Neuronal stem cell (in vitro differentiated cells): Measurements from ENCODE around the gene GPC5.

ENCODE experiments used
- DNase-seq: peaks from one replicate; pipeline ENCODE4 v3.0.0-alpha.2; 2013; ENCODE audit warnings: low spot score
- H2AFZ ChIP-seq: one replicate; pipeline ENCODE4 v1.6.1; 2013; ENCODE audit warnings: mild to moderate bottlenecking, low read length, inconsistent platforms
- H2AK5ac ChIP-seq: 2 replicates; pipeline ENCODE4 v1.6.1; 2013; ENCODE audit warnings: low read depth, mild to moderate bottlenecking, inconsistent platforms, low read length, moderate library complexity, mixed read lengths
- H2BK120ac ChIP-seq: 2 replicates; pipeline ENCODE4 v1.6.1; 2013; ENCODE audit warnings: low read depth, mild to moderate bottlenecking, inconsistent platforms, low read length, moderate library complexity, mixed read lengths
- H2BK12ac ChIP-seq: one replicate; pipeline ENCODE4 v1.6.1; 2013; ENCODE audit warnings: low read length, inconsistent platforms
- H2BK15ac ChIP-seq: 2 replicates; pipeline ENCODE4 v1.6.1; 2013; ENCODE audit warnings: mild to moderate bottlenecking, low read length, inconsistent platforms, mixed read lengths
- H2BK5ac ChIP-seq: one replicate; pipeline ENCODE4 v1.6.1; 2013; ENCODE audit warnings: inconsistent platforms, mild to moderate bottlenecking, low read length, moderate library complexity
- H3K14ac ChIP-seq: one replicate; pipeline ENCODE4 v1.6.1; 2013; ENCODE audit warnings: low read length, inconsistent platforms
- H3K18ac ChIP-seq: 2 replicates; pipeline ENCODE4 v1.6.1; 2013; ENCODE audit warnings: low read length, inconsistent platforms
- H3K23ac ChIP-seq: 2 replicates; pipeline ENCODE4 v1.6.1; 2013; ENCODE audit warnings: low read depth, mild to moderate bottlenecking, mixed read lengths, low read length, inconsistent platforms; ENCODE audit not compliant: poor library complexity
- H3K27ac ChIP-seq: replicated peaks from 3 replicates; pipeline ENCODE4 v1.5.1; 2013; ENCODE audit warnings: low read length, inconsistent platforms
- H3K27me3 ChIP-seq, 3 experiments: 2 replicates each; pipeline ENCODE4 v1.6.1; 2013; ENCODE audit warnings: low read length in 3 of 3, mild to moderate bottlenecking in 2 of 3, inconsistent platforms in 1 of 3, low read depth in 1 of 3, mixed read lengths in 1 of 3, moderate library complexity in 1 of 3; ENCODE audit not compliant: control insufficient read depth in 3 of 3, insufficient read depth in 3 of 3
- H3K36me3 ChIP-seq, 2 donors: replicated peaks in 1 of 2; 2 replicates each; pipeline ENCODE4 v1.6.1; 2013; ENCODE audit warnings: low read length in 2 of 2; ENCODE audit not compliant: control insufficient read depth in 2 of 2, insufficient read depth in 2 of 2
- H3K4ac ChIP-seq: 2 replicates; pipeline ENCODE4 v1.6.1; 2013; ENCODE audit warnings: inconsistent platforms, mild to moderate bottlenecking, low read length, moderate library complexity
- H3K4me1 ChIP-seq, 2 donors: 1 replicate in 1 of 2; 2 replicates in 1 of 2; pipeline ENCODE4 v1.6.1; 2013; ENCODE audit warnings: low read length in 2 of 2, low read depth in 1 of 2; ENCODE audit not compliant: control insufficient read depth in 2 of 2, insufficient read depth in 1 of 2
- H3K4me2 ChIP-seq: one replicate; pipeline ENCODE4 v1.6.1; 2013; ENCODE audit warnings: mild to moderate bottlenecking, low read length, inconsistent platforms; ENCODE audit not compliant: insufficient read depth, poor library complexity, severe bottlenecking
- H3K4me3 ChIP-seq, 2 donors: 2 replicates each; pipeline ENCODE4 v1.5.1; 2013; ENCODE audit warnings: low read length in 2 of 2, mild to moderate bottlenecking in 2 of 2, inconsistent platforms in 1 of 2, moderate library complexity in 1 of 2
- H3K79me1 ChIP-seq: one replicate; pipeline ENCODE4 v1.6.1; 2013; ENCODE audit warnings: low read depth, mild to moderate bottlenecking, inconsistent platforms, low read length, moderate library complexity
- H3K9ac ChIP-seq: one replicate; pipeline ENCODE4 v1.6.1; 2013; ENCODE audit warnings: mild to moderate bottlenecking, low read depth, low read length, inconsistent platforms; ENCODE audit not compliant: poor library complexity
- H3K9me3 ChIP-seq, 2 donors: replicated peaks in 1 of 2; 2 replicates each; pipeline versions ENCODE3 to v1.6.1; 2013; ENCODE audit warnings: low read length in 2 of 2, mild to moderate bottlenecking in 2 of 2, inconsistent platforms in 1 of 2, low read depth in 1 of 2, mixed read lengths in 1 of 2, moderate library complexity in 1 of 2; ENCODE audit not compliant: control insufficient read depth in 2 of 2, insufficient read depth in 1 of 2
- H4K8ac ChIP-seq: one replicate; pipeline ENCODE4 v1.6.1; 2013; ENCODE audit warnings: low read depth, mild to moderate bottlenecking, inconsistent platforms, low read length, moderate library complexity
- H4K91ac ChIP-seq: one replicate; pipeline ENCODE4 v1.6.1; 2013; ENCODE audit warnings: low read length, low read depth, mild to moderate bottlenecking, inconsistent platforms; ENCODE audit not compliant: poor library complexity
- WGBS, 2 donors: extraction: QIAGEN DNeasy Blood & Tissue Kit; methylation state at CpG; one replicate each; pipeline ENCODE4 v1.1.7; 2013; ENCODE audit warnings: missing lambda C conversion rate in 2 of 2, mixed read lengths in 1 of 2; ENCODE audit not compliant: insufficient read length in 2 of 2, insufficient replicate concordance in 1 of 2; ENCODE audit errors: extremely low coverage in 2 of 2; 5-methylcytosine and 5-hydroxymethylcytosine counted together

GPC5 gene

GRCh38 chr13:91470084-91470621 is 71.7 kb downstream of the GPC5 start:
- Histone ChIP-seq H2BK5ac (no peak overlapping the region), H3K23ac (no peak overlapping the region), H3K9ac (no peak overlapping the region), H3K4me1 (no peaks in the 10 kb centered on the region), H2AK5ac (no peak overlapping the region), H3K27me3 (no peaks in the 10 kb centered on the region), H3K79me1 (no peaks in the 10 kb centered on the region), H3K18ac (no peak overlapping the region), H2BK12ac (no peak overlapping the region), H4K91ac (no peak overlapping the region), H3K4me3 (no peak overlapping the region), H3K14ac (no peak overlapping the region), H2BK15ac (no peak overlapping the region), H2AFZ (no peak overlapping the region), H2BK120ac (no peak overlapping the region), H3K9me3 (no peaks in the 10 kb centered on the region), H3K36me3 (no peaks in the 10 kb centered on the region), H4K8ac (no peak overlapping the region), H3K27ac (no peak overlapping the region), H3K4ac (no peak overlapping the region), H3K4me2 (no peak overlapping the region)
- 100% methylated on average over 1 of the region's 4 CpGs; no CpG with 5 or more reads in 1 of the 2 donors for WGBS, 2 donors
- DNase-seq = no peak

GRCh38 chr13:91470681-91471080 is 72.3 kb downstream of the GPC5 start:
- no peak overlapping the region for H2AFZ ChIP-seq
- no peak overlapping the region for H3K14ac ChIP-seq
- H2BK120ac ChIP-seq = no peak overlapping the region
- H3K36me3 ChIP-seq = no peaks in the 10 kb centered on the region
- WGBS, 2 donors = no CpG with 5 or more reads among the region's 3 CpGs
- no peak overlapping the region for H2AK5ac ChIP-seq
- H2BK12ac ChIP-seq = no peak overlapping the region
- no peak overlapping the region for H3K4me2 ChIP-seq
- H3K23ac ChIP-seq = no peak overlapping the region
- no peak overlapping the region for H2BK5ac ChIP-seq
- H3K4me3 ChIP-seq = no peak overlapping the region
- H2BK15ac ChIP-seq = no peak overlapping the region
- no peak overlapping the region for H4K91ac ChIP-seq
- no peak overlapping the region for H3K9ac ChIP-seq
- no peak for DNase-seq
- H3K27ac ChIP-seq = no peak overlapping the region
- H4K8ac ChIP-seq = no peak overlapping the region
- H3K9me3 ChIP-seq = no peaks in the 10 kb centered on the region
- no peaks in the 10 kb centered on the region for H3K27me3 ChIP-seq
- no peak overlapping the region for H3K4ac ChIP-seq
- H3K4me1 ChIP-seq = no peaks in the 10 kb centered on the region
- H3K18ac ChIP-seq = no peak overlapping the region
- no peaks in the 10 kb centered on the region for H3K79me1 ChIP-seq

GRCh38 chr13:91482427-91482826 is 84.0 kb downstream of the GPC5 start:
- no peak overlapping the region for H2AFZ ChIP-seq
- peak; percentile 5 for DNase-seq
- H3K23ac ChIP-seq = no peak overlapping the region
- no peaks in the 10 kb centered on the region for H3K36me3 ChIP-seq
- H4K8ac ChIP-seq = no peak overlapping the region
- no peak overlapping the region for H3K4me2 ChIP-seq
- no peak overlapping the region for H3K9ac ChIP-seq
- no peak overlapping the region for H3K14ac ChIP-seq
- no peak overlapping the region for H4K91ac ChIP-seq
- H3K27ac ChIP-seq = no peak overlapping the region
- no peak overlapping the region for H3K4me3 ChIP-seq
- no CpG with 5 or more reads among the region's 5 CpGs for WGBS, 2 donors
- H3K79me1 ChIP-seq = no peaks in the 10 kb centered on the region
- no peak overlapping the region for H2BK120ac ChIP-seq
- H2AK5ac ChIP-seq = no peak overlapping the region
- H3K18ac ChIP-seq = no peak overlapping the region
- no peak overlapping the region for H3K4ac ChIP-seq
- no peak overlapping the region for H2BK5ac ChIP-seq
- H3K27me3 ChIP-seq = no peaks in the 10 kb centered on the region
- H2BK15ac ChIP-seq = no peak overlapping the region
- H2BK12ac ChIP-seq = no peak overlapping the region
- no peaks in the 10 kb centered on the region for H3K9me3 ChIP-seq
- H3K4me1 ChIP-seq = peaks cover 4 to 6% of the 10 kb centered on the region in 2 donors

GRCh38 chr13:91491980-91492379 is 93.6 kb downstream of the GPC5 start:
- Histone ChIP-seq H3K14ac (no peak overlapping the region), H3K4me2 (no peak overlapping the region), H3K4me1 (no peaks in the 10 kb centered on the region), H2AK5ac (no peak overlapping the region), H2BK12ac (no peak overlapping the region), H2BK120ac (no peak overlapping the region), H3K9ac (no peak overlapping the region), H2BK5ac (no peak overlapping the region), H3K18ac (no peak overlapping the region), H3K9me3 (no peaks in the 10 kb centered on the region), H3K27ac (no peak overlapping the region), H4K91ac (no peak overlapping the region), H3K4me3 (no peak overlapping the region), H3K4ac (no peak overlapping the region), H2AFZ (no peak overlapping the region), H3K27me3 (no peaks in the 10 kb centered on the region), H3K79me1 (no peaks in the 10 kb centered on the region), H4K8ac (no peak overlapping the region), H2BK15ac (no peak overlapping the region), H3K23ac (no peak overlapping the region), H3K36me3 (no peaks in the 10 kb centered on the region)
- no CpG with 5 or more reads among the region's 2 CpGs for WGBS, 2 donors
- DNase-seq = no peak
